Peyer's patch (tissue), 4 donors: Measurements from ENCODE around the gene AP2A2.

Experiments used
- POLR2A ChIP-seq, 2 donors: fragments of 450-650 bp; IDR thresholded peaks; one replicate each; pipeline ENCODE4 v1.5.1; 2017; ENCODE audit warnings: antibody characterized with exemption in 2 of 2, mild to moderate bottlenecking in 2 of 2, moderate library complexity in 2 of 2
- TF ChIP-seq, protein P1 (sequence below), 6 experiments: fragments of 450-650 bp in 4 of 6; fragments of 200-600 bp in 2 of 6; sonication (generic) in 1 of 6; IDR thresholded peaks; one replicate each; pipeline ENCODE4 v1.5.1; 2017 to 2019; ENCODE audit warnings: antibody characterized with exemption in 6 of 6, mild to moderate bottlenecking in 3 of 6, moderate library complexity in 1 of 6

DNA sequence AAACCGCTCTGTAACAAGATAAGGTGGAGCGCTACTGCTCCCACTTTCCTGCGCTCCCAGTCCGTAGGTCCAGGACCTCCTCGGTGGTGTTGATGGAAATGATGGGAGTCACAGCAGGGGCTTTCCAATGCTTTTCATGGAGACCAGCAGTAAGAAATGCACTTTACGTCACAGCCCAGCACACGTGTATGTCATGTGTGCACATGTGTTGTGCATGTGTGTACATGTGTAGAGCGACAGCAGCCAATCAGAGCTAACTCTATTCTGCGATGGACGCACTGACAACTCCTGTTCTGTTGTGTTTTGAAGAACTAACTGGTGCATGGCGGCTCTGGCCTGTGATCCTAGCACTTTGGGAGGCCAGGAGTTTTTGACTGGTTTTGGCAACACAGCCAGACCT is 16.3 kb upstream of the AP2A2 start:
- TF ChIP-seq POLR2A (IDR thresholded peaks at IDR 0.05): no peak
- TF ChIP-seq, protein P1, sequence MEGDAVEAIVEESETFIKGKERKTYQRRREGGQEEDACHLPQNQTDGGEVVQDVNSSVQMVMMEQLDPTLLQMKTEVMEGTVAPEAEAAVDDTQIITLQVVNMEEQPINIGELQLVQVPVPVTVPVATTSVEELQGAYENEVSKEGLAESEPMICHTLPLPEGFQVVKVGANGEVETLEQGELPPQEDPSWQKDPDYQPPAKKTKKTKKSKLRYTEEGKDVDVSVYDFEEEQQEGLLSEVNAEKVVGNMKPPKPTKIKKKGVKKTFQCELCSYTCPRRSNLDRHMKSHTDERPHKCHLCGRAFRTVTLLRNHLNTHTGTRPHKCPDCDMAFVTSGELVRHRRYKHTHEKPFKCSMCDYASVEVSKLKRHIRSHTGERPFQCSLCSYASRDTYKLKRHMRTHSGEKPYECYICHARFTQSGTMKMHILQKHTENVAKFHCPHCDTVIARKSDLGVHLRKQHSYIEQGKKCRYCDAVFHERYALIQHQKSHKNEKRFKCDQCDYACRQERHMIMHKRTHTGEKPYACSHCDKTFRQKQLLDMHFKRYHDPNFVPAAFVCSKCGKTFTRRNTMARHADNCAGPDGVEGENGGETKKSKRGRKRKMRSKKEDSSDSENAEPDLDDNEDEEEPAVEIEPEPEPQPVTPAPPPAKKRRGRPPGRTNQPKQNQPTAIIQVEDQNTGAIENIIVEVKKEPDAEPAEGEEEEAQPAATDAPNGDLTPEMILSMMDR (IDR thresholded peaks at IDR 0.05): no peak
